Thymus (tissue), 11 donors: Measurements from ENCODE around the gene ABCA6. TPM values are rescaled to one million over a fixed set of nuclear protein-coding genes. Genes with fewer than 3 reads are reported as not detected.
"Not testable (repeated sequence)": the region's sequence is repeated elsewhere in the genome, so short reads cannot be mapped to it uniquely, and the experiment has no call there.

Source experiments
- DNase-seq, 9 donors: peaks; one replicate each; pipeline ENCODE4 v3.0.0-alpha.2; 2013; ENCODE audit warnings: low spot score in 9 of 9, low read depth in 6 of 9, missing footprints in 1 of 9
- H3K27ac ChIP-seq, 2 donors: one replicate each; pipeline ENCODE4 v1.5.1; 2013; ENCODE audit warnings: control low read depth in 1 of 2, low read depth in 1 of 2, low read length in 1 of 2, mild to moderate bottlenecking in 1 of 2, moderate library complexity in 1 of 2
- H3K27me3 ChIP-seq, 2 donors: one replicate each; pipeline ENCODE4 v1.5.1; 2013; ENCODE audit warnings: low read length in 1 of 2; ENCODE audit not compliant: control insufficient read depth in 2 of 2, insufficient read depth in 1 of 2
- H3K36me3 ChIP-seq, 2 donors: one replicate each; pipeline ENCODE4 v1.5.1; 2013; ENCODE audit warnings: low read length in 1 of 2, mild to moderate bottlenecking in 1 of 2, moderate library complexity in 1 of 2; ENCODE audit not compliant: control insufficient read depth in 2 of 2, insufficient read depth in 2 of 2
- H3K4me1 ChIP-seq, 2 donors: one replicate each; pipeline ENCODE4 v1.5.1; 2013; ENCODE audit warnings: low read length in 2 of 2; ENCODE audit not compliant: control insufficient read depth in 2 of 2, insufficient read depth in 2 of 2
- H3K4me3 ChIP-seq, 2 donors: one replicate each; pipeline ENCODE4 v1.5.1; 2013; ENCODE audit warnings: low read length in 2 of 2, control low read depth in 1 of 2, mild to moderate bottlenecking in 1 of 2
- H3K9me3 ChIP-seq, 2 donors: one replicate each; pipeline ENCODE4 v1.5.1; 2013; ENCODE audit warnings: low read length in 1 of 2, mild to moderate bottlenecking in 1 of 2; ENCODE audit not compliant: control insufficient read depth in 2 of 2, insufficient read depth in 1 of 2
- WGBS: extraction: QIAGEN DNeasy Blood & Tissue Kit; methylation state at CpG from one replicate; pipeline ENCODE4 v1.1.7; 2013; 5-methylcytosine and 5-hydroxymethylcytosine counted together
- polyA plus RNA-seq: library from polyadenylated mRNA; stranded (reverse); fragments of 200-250 nt; gene quantifications from one replicate; pipeline ENCODE4 v1.2.3, GENCODE V29; 2013
- total RNA-seq: library from RNA; stranded (reverse); fragments of 120-200 nt; gene quantifications from one replicate; pipeline ENCODE4 v1.2.4, GENCODE V29; 2013
- donor health status: healthy.

ABCA6 gene
- total and polyA plus RNA-seq, 2 donors, result 5.0 to 5.5 TPM

DNA sequence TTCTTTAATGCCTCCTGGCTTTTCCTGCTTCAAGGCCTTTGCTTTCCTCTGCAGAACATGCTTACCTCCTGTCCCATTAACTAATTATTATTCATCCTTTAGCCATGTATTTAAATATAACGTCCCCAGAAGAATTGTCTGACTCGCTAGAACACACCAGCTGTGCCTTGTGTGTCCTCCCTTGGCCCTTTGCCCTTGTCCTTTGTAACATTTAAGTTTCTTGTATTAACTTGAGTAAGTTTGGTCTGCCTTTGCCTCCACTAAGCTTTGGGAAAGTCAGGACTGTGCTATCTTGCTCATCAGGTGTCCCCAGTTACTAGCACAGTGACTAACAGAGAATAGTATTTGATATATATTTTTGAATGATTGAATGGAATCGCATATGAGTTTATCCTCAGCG lies 51.3 kb downstream of the ABCA6 start:
- no peaks in the 10 kb centered on the region for H3K27me3 ChIP-seq
- H3K4me3 ChIP-seq, result no peak overlapping the region
- 96% methylated on average over 4 of the region's 4 CpGs for WGBS
- H3K27ac ChIP-seq, result no peak overlapping the region
- H3K9me3 ChIP-seq, result no peaks in the 10 kb centered on the region
- DNase-seq, result no peak
- H3K4me1 ChIP-seq, result peaks cover 0 to 2% of the 10 kb centered on the region in 2 donors
- no peaks in the 10 kb centered on the region for H3K36me3 ChIP-seq

GRCh38 chr17:69088643-69089200 lies 53.0 kb downstream of the ABCA6 start:
- Histone ChIP-seq H3K4me3 (no peak overlapping the region), H3K36me3 (no peaks in the 10 kb centered on the region), H3K27me3 (no peaks in the 10 kb centered on the region), H3K27ac (no peak overlapping the region), H3K4me1 (peaks cover 0 to 2% of the 10 kb centered on the region in 2 donors), H3K9me3 (no peaks in the 10 kb centered on the region)
- no peak for DNase-seq
- 84% methylated on average over 4 of the region's 4 CpGs for WGBS

- 99% methylated on average over 1 of the region's 1 CpG for WGBS
These were observed 55.1 kb downstream of the ABCA6 start for GRCh38 chr17:69086641-69087040.

DNA sequence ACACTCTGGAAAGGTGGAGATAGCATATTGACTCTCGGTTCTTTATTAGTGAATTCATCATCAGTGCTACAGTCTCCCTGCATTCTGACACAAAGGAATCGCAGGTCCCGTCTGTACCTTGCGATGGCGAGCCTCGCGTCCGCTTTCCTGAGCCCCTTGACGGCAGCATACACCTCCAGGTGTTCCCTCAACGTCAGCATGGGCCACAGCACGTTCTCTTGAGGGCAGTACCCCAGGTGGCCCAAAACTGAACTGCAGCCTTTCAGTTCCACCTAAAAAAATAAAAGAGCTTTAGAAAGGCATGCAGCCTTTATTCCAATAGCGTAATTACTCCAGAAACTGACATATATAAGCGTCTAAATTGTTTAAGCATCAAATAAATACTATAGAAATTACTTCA lies 56.8 kb downstream of the ABCA6 start:
- H3K9me3 ChIP-seq, result peaks cover 0 to 8% of the 10 kb centered on the region in 2 donors
- no peak overlapping the region for H3K27ac ChIP-seq
- no peaks in the 10 kb centered on the region for H3K36me3 ChIP-seq
- DNase-seq, result no peak
- no peaks in the 10 kb centered on the region for H3K27me3 ChIP-seq
- 86% methylated on average over 13 of the region's 13 CpGs for WGBS
- H3K4me3 ChIP-seq, result no peak overlapping the region
- H3K4me1 ChIP-seq, result no peaks in the 10 kb centered on the region

More at GRCh38 chr17:69086641-69087040, 55.1 kb downstream of the ABCA6 start:
- Histone ChIP-seq H3K27me3 (no peaks in the 10 kb centered on the region), H3K4me3 (no peak overlapping the region), H3K36me3 (no peaks in the 10 kb centered on the region), H3K4me1 (no peaks in the 10 kb centered on the region), H3K9me3 (peaks cover 0 to 8% of the 10 kb centered on the region in 2 donors), H3K27ac (no peak overlapping the region)
- no peak for DNase-seq

DNA sequence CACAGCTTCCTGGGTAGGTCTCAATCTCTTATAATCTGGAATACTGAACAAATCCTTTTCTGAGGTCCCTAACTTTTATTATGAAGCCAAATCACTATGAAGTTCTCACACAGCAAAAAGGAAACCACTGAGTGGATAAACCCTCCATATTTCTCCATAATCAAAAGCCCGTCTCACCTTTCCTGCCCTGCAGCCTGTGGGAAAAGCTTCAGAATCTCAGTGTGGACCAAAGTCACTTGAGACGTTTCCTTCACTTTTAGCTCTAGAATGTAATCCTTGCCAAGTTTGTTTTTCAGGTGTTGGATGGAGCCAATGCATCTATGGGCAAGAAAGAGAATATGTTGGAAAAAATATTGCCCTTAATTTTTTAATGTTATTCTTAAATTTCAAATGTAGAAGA lies 59.0 kb downstream of the ABCA6 start:
- 99% methylated on average over 2 of the region's 2 CpGs for WGBS
- peaks cover 0 to 8% of the 10 kb centered on the region in 2 donors for H3K9me3 ChIP-seq
- H3K27me3 ChIP-seq, result no peaks in the 10 kb centered on the region
- H3K4me1 ChIP-seq, result no peaks in the 10 kb centered on the region
- H3K36me3 ChIP-seq, result no peaks in the 10 kb centered on the region
- DNase-seq, result no peak
- H3K27ac ChIP-seq, result no peak overlapping the region
- H3K4me3 ChIP-seq, result no peak overlapping the region

DNA sequence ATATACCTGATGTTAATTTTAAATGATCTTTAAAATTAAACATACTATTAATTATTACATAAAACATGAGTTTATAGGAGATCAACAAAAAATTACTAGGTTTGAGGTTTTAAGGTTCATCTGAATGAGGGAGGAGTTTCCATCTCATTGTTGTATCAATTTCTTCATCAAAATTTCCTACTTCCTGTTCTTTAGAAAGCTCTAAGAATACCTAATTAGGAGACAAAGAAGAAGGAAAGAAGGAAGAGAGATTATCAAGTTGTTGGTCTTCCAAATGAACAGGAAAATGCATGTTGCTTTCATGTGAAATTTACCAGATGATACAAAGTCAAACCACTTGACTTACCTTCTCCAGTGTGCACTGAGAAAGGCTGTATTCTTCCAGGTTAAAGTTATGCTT lies 62.8 kb downstream of the ABCA6 start:
- H3K27me3 ChIP-seq, result no peaks in the 10 kb centered on the region
- no peak overlapping the region for H3K4me3 ChIP-seq

GRCh38 chr17:69075823-69076222 lies 65.9 kb downstream of the ABCA6 start:
- H3K36me3 ChIP-seq, result no peaks in the 10 kb centered on the region
- no peak overlapping the region for H3K4me3 ChIP-seq
- H3K9me3 ChIP-seq, result no peaks in the 10 kb centered on the region
- no peak for DNase-seq
- H3K27me3 ChIP-seq, result no peaks in the 10 kb centered on the region
- no peak overlapping the region for H3K27ac ChIP-seq
- H3K4me1 ChIP-seq, result no peaks in the 10 kb centered on the region

More for the DNA sequence above, 62.8 kb downstream of the ABCA6 start:
- Histone ChIP-seq H3K36me3 (no peaks in the 10 kb centered on the region), H3K27ac (no peak overlapping the region), H3K9me3 (peaks cover 0 to 8% of the 10 kb centered on the region in 2 donors), H3K4me1 (no peaks in the 10 kb centered on the region)
- no peak for DNase-seq

- DNase-seq, H3K36me3 ChIP-seq, H3K4me3 ChIP-seq, H3K4me1 ChIP-seq, H3K27ac ChIP-seq, H3K9me3 ChIP-seq, H3K27me3 ChIP-seq: not testable (repeated sequence)
These were observed 68.3 kb downstream of the ABCA6 start for GRCh38 chr17:69073392-69073791.

DNA sequence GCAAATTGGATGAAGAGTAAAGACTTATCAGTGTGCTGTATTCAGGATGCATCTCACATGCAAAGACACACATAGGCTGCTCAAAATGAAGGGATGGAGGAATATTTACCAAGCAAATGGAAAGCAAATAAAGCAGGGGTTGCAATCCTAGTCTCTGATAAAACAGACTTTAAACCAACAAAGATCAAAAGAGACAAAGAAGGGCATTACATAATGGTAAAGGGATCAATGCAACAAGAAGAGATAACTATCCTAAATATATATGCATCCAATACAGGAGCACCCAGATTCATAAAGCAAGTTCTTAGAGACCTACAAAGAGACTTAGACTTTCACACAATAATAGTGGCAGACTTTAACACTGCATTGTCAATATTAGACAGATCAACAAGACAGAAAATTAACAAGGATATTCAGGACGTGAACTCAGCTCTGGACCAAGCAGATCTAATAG lies 68.9 kb downstream of the ABCA6 start:
- H3K4me1 ChIP-seq, H3K27ac ChIP-seq, H3K9me3 ChIP-seq, H3K36me3 ChIP-seq, H3K27me3 ChIP-seq, H3K4me3 ChIP-seq, DNase-seq: not testable (repeated sequence)
- WGBS, result 96% methylated on average over 1 of the region's 1 CpG

- not testable (repeated sequence) for H3K4me3 ChIP-seq, DNase-seq, H3K9me3 ChIP-seq, H3K27ac ChIP-seq, H3K27me3 ChIP-seq, H3K36me3 ChIP-seq, H3K4me1 ChIP-seq
- WGBS, result 82% methylated on average over 4 of the region's 4 CpGs
These were observed 70.5 kb downstream of the ABCA6 start for GRCh38 chr17:69071233-69071586.
